HG02759 (cell line): ENCODE results near the gene MUC4.

Source experiments
- ATAC-seq: cut with Tn5 transposase; IDR thresholded peaks from one replicate; pipeline ENCODE4 v1.9.1; 2021; ENCODE audit warnings: mild to moderate bottlenecking, moderate library complexity; ENCODE audit not compliant: unreplicated experiment

The MUC4 gene

DNA sequence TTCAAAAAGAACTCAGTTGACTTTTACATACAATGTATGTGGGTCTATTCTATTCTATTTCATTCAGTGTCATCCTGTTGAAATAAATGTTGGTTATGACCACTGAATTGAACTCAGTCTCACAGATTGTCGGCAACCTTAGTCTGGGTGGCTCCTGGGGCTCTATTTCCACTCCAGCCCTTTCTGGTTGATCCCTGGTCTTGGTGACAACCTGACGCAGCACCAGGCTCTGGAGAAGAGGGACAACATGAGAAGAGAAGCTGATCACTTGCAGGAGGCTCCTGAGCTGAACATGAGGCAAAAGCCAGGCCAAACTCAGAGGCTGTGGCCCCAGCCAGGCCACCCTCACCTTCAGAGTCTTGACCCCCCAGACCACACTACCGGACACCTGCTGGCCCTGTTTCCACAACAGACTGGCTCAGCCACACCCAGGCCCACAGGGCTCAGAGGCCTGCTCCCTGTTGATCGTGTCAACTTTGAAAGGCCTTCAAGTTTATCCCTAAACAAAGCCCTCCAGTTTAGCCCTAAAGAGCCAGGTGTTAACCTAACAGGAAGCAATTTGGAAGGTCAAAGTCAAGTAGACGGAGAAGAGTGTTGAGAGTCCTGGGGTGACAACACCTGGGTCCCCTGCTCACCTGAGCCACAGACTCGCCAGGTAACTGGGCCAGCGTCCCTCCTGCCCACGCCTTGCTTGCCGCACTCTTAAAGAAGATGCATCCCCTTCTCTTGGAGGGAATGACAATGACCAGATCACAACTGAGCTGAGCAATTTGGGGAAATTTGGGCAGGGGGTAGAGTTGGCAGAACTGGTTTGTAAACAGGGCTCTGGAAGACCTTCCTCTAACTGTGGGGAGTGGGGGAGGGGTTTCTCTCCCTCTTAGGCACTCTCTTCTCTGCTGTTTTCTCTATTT lies 106.4 kb downstream of the MUC4 start:
- ATAC-seq, result no peak

DNA sequence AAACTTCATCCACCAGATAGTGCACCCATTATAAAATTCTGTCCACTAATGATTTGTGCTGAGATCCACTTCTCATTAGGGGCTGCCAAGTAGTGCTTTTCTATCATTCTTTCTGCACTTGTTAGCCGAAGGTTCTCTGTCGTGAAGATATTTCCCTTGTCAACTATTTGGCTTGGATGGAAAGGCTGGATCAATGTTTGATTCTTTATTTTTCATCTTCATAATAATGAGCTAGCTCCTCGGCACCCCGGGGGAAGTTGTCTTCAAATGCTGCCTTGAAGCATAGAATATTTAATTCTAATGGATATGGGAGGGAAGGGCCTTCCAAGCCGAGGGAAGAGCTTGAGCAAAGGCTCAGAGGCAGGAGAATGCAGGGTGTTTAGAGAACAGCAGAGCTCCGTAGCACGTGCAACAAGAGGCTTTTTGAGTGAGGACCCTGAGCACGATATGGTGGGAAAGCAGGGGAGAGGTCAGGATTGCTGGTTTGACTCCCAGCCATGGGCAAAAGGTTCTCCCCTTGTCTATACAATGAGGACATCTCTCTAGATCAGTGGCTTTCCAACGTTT lies 107.2 kb downstream of the MUC4 start:
- no peak for ATAC-seq

DNA sequence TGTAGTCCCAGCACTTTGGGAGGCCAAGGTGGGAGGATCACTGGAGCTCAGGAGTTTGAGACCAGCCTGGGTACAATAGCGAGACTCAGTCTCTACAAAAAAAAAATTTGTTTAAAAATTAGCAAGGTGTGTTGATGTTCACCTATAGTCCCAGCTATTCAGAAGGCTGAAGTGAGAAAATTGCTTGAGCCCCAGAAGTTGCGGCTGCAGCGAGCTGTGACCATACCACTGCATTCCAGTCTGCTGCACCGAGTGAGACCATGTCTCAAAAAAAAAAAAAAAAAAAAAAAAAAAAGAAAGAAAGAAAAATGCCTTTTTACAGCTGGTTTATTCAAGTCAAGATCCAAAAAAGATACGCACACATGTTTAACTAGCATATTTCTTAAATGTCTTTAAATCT lies 108.0 kb downstream of the MUC4 start:
- ATAC-seq, result no peak

DNA sequence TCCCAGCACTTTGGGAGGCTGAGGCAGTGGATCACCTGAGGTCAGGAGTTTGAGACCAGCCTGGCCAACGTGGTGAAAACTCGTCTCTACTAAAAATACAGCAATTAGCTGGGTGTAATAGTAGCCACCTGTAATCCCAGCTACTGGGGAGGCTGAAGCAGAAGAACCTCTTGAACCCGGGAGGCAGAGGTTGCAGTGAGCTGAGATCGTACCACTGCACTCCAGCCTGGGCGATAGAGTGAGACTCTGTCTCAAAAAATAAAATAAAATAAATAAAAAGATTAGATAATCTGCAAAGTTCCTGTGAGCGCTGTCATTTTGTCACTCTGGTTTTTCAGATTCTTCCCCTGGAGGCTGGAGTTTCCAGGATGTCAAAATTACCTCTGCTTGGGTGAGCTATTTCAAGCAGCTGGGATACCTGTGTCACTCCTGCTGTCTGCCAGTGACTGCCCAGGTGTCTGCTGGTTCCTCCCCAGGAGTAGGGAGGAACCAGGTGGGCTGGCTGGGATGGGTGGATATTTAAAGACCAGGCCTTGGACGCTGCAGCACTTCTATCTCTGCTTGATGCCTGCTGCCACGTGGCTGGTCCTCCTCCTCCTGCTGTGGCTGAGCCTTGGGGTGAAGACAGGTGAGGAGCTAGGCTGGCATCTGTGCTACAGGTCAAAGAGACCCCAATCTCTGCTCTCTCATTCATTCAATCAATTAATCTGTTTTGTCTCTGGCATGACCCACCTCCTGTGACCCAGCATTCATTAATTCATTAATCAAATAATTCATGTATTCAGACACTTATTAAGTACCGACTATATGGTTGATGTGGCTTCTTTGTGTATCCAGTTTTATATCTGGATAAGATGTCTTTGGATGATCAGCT lies 110.5 kb downstream of the MUC4 start:
- ATAC-seq, result no peak

DNA sequence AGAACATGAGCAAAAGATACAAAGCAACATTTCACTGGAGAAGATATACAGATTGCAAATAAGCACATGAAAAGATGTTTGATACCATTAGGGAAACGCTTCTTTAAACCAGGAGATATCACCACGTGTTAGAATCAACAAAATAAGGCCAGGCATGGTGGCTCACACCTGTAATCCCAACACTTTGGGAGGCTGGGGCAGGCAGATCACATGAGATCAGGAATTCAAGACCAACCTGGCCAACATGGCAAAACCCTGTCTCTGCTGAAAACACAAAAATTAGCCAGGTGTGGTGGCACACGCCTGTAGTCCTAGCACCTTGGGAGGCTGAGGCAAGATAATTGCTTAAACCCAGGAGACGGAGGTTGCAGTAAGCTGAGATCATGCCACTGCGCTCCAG lies 111.4 kb downstream of the MUC4 start:
- ATAC-seq, result no peak

DNA sequence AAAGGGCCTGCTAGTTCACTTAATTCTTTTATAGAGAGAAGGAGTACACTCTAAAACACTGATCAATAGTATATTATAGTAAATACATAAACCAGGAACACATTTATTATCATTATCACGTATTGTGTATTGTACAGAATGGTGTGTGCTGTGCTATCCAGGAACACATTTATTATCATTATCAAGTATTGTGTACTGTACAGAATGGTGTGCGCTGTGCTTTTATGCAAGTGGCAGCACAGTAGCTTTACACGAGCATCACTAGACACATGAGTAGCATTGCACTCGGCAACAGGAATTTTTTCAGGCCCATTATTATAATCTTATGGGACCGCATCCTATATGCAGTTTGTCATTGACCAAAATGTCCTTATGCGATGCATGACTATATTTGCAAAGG lies 111.9 kb downstream of the MUC4 start:
- no peak for ATAC-seq

DNA sequence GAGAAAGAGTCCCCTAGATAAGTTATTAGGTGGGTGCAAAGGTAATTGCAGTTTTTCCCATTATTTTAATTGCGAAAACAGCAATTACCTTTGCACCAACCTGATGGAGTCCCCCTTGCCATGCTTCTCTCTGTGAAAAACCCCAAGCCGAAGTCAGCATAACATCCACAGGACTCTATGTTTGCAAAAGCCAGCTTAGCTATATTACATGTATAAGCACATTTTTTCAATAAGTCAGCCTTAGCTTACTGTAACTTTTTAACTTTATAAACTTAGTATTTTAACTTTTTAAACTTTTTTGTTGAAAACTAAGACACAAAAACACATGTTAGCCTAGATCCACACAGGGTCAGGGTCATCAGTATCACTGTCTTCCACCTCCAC lies 112.3 kb downstream of the MUC4 start:
- no peak for ATAC-seq

DNA sequence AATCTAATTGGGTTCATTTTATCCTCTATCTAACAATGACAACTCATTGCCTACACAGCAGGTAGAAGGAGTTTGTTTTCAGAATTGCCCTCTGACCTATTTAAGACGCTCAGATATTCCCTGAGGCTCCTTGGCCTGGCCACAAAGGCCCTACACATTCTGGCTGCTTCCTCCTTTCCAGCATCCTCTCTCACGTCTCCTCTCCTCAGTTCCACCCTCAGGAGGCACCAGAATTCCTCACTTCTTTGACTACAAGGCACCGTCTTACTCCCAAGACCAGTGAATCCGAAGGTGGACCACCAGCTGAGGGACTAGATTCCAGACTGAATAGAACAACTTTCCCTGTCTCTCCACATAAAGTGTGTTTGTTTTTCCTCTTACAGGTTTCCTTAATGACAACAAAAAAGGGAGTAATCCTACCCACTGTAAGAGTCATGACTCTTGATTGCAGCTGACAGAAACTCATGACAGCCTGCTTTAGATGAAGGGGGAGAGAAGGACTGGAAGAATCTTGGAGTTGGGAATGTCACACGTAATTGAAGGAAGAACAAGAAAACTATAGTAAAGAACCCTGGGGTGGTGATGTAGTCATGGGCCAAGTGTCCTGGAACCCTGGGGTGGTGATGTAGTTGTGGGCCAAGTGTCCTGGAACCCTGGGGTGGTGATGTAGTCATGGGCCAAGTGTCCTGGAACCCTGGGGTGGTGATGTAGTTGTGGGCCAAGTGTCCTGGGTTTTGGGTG lies 112.9 kb downstream of the MUC4 start:
- no peak for ATAC-seq

DNA sequence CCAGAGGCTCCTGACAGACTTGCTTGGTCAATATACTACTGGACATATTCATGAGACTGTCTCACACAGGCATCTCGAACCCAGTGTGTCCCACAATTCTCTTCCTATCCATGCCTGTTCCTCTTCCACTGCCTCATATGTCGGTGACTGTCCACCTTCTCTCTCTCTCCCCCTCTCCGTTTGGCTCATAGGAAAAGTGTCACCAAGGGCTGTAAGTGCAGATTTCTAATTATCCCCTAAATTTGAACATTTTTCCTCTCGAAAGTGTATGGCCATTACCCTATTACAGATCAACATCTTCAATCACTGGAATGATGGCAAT lies 113.4 kb downstream of the MUC4 start:
- no peak for ATAC-seq

DNA sequence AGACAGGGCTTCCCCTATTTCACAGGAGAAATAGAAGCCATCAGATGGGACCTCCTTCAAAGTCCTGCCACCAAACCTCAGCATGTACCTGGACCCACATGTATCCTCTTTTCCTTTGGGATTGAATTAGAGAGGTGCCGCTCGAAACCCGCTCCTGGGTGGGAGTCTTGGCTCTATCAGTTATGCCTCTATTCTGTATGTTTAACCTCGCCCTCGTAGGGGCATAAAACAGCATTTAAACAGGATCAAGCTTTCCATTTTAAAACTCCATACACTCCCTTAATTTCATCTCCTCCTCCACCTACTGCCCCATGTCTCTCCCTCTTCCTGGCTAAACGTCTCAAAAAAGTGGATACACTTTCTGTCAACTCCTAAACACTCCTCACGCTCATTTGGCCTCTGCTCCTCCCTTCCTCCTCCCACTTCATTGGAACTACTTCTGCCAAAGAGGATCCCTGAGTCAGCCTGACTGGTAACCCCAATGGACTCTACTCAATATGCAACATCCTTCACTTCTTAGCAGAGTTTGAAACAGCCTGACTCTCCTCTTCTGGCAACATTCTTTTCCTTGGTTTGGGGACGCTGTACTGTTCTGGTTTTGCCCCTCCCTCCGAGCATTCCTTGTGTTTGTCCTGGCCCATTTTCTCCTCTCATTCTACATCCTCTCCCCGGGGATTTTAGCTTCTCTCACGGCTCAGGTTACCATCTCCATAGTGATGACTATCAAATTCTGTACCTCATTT lies 114.0 kb downstream of the MUC4 start:
- no peak for ATAC-seq
